Dermis blood vessel endothelial cell (primary cell): ENCODE data around the gene PHTF2. TPM values are rescaled to one million over a fixed set of nuclear protein-coding genes. Genes with fewer than 3 reads are reported as not detected.
"Not testable (repeated sequence)": the region's sequence is repeated elsewhere in the genome, so short reads cannot be mapped to it uniquely, and the experiment has no call there.

ENCODE experiments used
- DNase-seq: peaks from one replicate; pipeline ENCODE4 v3.0.0; 2010
- total RNA-seq: library from RNA; depleted of rRNA; stranded (reverse); fragments of >200 nt; gene quantifications from 2 replicates; pipeline ENCODE4 v1.2.3, GENCODE V29; 2014

PHTF2 gene
- total RNA-seq, 1 donor from 2014 or later = 11.2 TPM

GRCh38 chr7:77999168-77999567 is 200.6 kb downstream of the PHTF2 start:
- DNase-seq = not testable (repeated sequence)

DNA sequence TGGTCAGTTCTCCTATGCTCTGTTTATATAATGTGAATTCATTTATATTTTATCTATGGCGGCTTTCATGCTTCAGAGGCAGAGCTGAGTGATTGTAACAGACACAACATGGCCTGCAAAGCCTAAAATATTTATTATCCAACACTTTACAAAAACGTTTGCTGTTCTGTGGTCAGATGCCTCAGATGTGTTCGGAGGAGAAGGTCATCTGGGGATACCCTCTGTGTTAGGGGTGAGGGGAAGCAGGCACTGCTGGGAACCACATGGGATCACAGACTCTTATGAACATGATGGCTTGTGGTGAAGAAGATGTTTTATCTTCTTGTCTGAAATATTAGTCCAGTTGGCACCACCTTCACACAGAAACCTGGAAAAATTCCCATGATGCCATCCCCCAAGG is 203.4 kb downstream of the PHTF2 start:
- no peak for DNase-seq

DNA sequence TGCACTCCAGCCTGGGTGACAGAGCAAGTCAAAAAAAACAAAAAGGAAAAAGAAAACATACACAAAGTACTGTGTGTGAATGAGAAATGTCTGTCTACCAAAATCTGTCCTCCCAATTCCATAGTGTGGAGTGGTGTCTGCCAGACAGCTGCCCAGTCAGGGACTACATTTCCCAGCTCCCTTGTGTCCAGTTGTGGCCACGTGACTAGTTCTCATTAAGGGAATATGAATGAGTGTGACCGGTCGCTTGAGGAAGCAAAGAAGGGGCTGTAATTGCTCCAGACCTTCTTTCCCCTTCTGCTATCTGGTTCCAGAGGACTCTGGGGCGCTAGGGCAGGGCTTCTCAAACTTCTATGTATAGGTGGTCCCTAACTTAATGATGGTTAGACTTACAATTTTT is 204.1 kb downstream of the PHTF2 start:
- no peak for DNase-seq

DNA sequence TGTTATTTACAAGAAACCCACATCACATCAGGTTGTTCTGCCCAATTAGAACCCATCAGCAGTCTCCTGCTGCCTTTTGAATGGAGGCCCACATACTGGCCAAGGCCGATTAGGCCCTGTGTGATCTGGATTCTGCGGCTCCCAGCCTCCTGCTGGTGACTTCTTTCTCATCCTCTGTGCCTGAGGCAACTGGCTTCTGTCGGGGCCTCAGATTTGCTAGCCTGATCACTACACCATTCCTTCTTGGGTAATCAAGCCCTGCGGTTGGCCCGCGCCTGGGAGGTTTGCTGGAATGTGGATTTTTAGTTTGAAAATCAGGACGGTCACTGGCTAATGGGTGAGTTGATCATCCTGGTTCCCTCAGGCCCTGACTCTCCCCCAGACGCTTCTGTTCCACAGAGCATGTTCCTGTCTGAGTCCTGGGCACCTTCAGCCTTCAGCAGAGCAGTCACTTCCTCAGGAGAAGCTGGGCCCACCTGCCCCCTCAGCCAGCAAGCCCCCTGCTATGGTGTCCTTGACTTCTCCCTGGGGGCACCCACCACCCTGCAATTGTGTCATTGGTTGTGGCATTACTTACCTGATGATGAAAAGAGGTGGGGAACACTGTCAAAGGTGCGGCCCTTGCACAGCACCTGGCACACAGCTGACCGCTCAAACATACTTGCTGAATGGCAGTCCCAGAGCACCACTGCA is 207.6 kb downstream of the PHTF2 start:
- DNase-seq = no peak

Other genes with a start within 250 kb of the PHTF2 start
- gene RSBN1L, start 102.3 kb upstream of the PHTF2 start, total RNA-seq = 22.0 and 24.7 TPM in 2 replicates
- 9.2 and 11.2 TPM in 2 replicates for gene TMEM60, start 339 bp upstream of the PHTF2 start, total RNA-seq